ENCODE measurements around the gene BBS4. TPM values are rescaled to one million over a fixed set of nuclear protein-coding genes. Genes with fewer than 3 reads are reported as not detected.
"Not testable (repeated sequence)": the region's sequence is repeated elsewhere in the genome, so short reads cannot be mapped to it uniquely, and the experiment has no call there.

BBS4 gene
- total RNA-seq, 1 experiment from 2014 or later = 14.4 TPM

- no peak for DNase-seq (ENCODE audit: low read depth in 1 of 2, low spot score in 2 of 2)
- Histone ChIP-seq H3K27me3 (replicated peaks) (peaks cover 18% of the 10 kb centered on the region), H3K4me3 (no peak overlapping the region), H3K27ac (no peak overlapping the region), H3K36me3 (no peaks in the 10 kb centered on the region), H3K9me3 (replicated peaks) (no peaks in the 10 kb centered on the region), H3K4me1 (replicated peaks) (no peaks in the 10 kb centered on the region)
These were observed 14.5 kb upstream of the BBS4 start for GRCh38 chr15:72671525-72671924.

GRCh38 chr15:72676838-72677237 is 9.2 kb upstream of the BBS4 start:
- Histone ChIP-seq H3K4me1 (replicated peaks) (no peaks in the 10 kb centered on the region), H3K9me3 (replicated peaks) (no peaks in the 10 kb centered on the region), H3K27me3 (replicated peaks) (peaks cover 29% of the 10 kb centered on the region), H3K4me3 (no peak overlapping the region), H3K27ac (no peak overlapping the region), H3K36me3 (no peaks in the 10 kb centered on the region)
- DNase-seq (ENCODE audit: low read depth in 1 of 2, low spot score in 2 of 2) = no peak

GRCh38 chr15:72680931-72681330 is 5.1 kb upstream of the BBS4 start:
- Histone ChIP-seq H3K27me3 (replicated peaks) (peaks cover 13% of the 10 kb centered on the region), H3K9me3 (replicated peaks) (no peaks in the 10 kb centered on the region), H3K4me3 (no peak overlapping the region), H3K36me3 (no peaks in the 10 kb centered on the region), H3K27ac (no peak overlapping the region), H3K4me1 (replicated peaks) (peaks cover 5% of the 10 kb centered on the region)
- no peak for DNase-seq (ENCODE audit: low read depth in 1 of 2, low spot score in 2 of 2)

- no peak overlapping the region for H3K4me3 ChIP-seq
- no peak for DNase-seq (ENCODE audit: low read depth in 1 of 2, low spot score in 2 of 2)
- H3K27ac ChIP-seq = no peak overlapping the region
- H3K4me1 ChIP-seq (replicated peaks) = peaks cover 5% of the 10 kb centered on the region
- peaks cover 13% of the 10 kb centered on the region for H3K27me3 ChIP-seq (replicated peaks)
- H3K36me3 ChIP-seq = no peaks in the 10 kb centered on the region
- no peaks in the 10 kb centered on the region for H3K9me3 ChIP-seq (replicated peaks)
These were observed 3.2 kb upstream of the BBS4 start for GRCh38 chr15:72682772-72683171.

GRCh38 chr15:72685301-72685924 is 594 bp upstream of the BBS4 start:
- peaks cover 5% of the 10 kb centered on the region for H3K4me1 ChIP-seq (replicated peaks)
- no peaks in the 10 kb centered on the region for H3K9me3 ChIP-seq (replicated peaks)
- H3K27ac ChIP-seq = peak overlapping the region; percentile 75
- H3K27me3 ChIP-seq (replicated peaks) = no peaks in the 10 kb centered on the region; the same call in 1 of the 2 replicates
- H3K36me3 ChIP-seq = no peaks in the 10 kb centered on the region
- DNase-seq (ENCODE audit: low read depth in 1 of 2, low spot score in 2 of 2) = no peak
- peak overlapping the region; percentile 46 for H3K4me3 ChIP-seq

GRCh38 chr15:72688697-72689096 is 2.7 kb downstream of the BBS4 start:
- Histone ChIP-seq H3K9me3 (replicated peaks) (no peaks in the 10 kb centered on the region), H3K27ac (no peak overlapping the region), H3K4me3 (no peak overlapping the region), H3K36me3 (no peaks in the 10 kb centered on the region), H3K27me3 (replicated peaks) (no peaks in the 10 kb centered on the region), H3K4me1 (replicated peaks) (peaks cover 5% of the 10 kb centered on the region)
- no peak for DNase-seq (ENCODE audit: low read depth in 1 of 2, low spot score in 2 of 2)

- no peak overlapping the region for H3K27ac ChIP-seq
- no peaks in the 10 kb centered on the region for H3K36me3 ChIP-seq
- DNase-seq (ENCODE audit: low read depth in 1 of 2, low spot score in 2 of 2) = no peak
- H3K4me1 ChIP-seq (replicated peaks) = no peaks in the 10 kb centered on the region
- no peaks in the 10 kb centered on the region for H3K9me3 ChIP-seq (replicated peaks)
- no peak overlapping the region for H3K4me3 ChIP-seq
- no peaks in the 10 kb centered on the region for H3K27me3 ChIP-seq (replicated peaks)
These were observed 4.9 kb downstream of the BBS4 start for GRCh38 chr15:72690938-72691337.

GRCh38 chr15:72698938-72699337 is 12.9 kb downstream of the BBS4 start:
- Histone ChIP-seq H3K27ac (no peak overlapping the region), H3K36me3 (no peaks in the 10 kb centered on the region), H3K4me1 (replicated peaks) (no peaks in the 10 kb centered on the region), H3K9me3 (replicated peaks) (no peaks in the 10 kb centered on the region), H3K4me3 (no peak overlapping the region), H3K27me3 (replicated peaks) (no peaks in the 10 kb centered on the region)
- no peak for DNase-seq (ENCODE audit: low read depth in 1 of 2, low spot score in 2 of 2)

GRCh38 chr15:72700076-72700475 is 14.1 kb downstream of the BBS4 start:
- DNase-seq (ENCODE audit: low read depth in 1 of 2, low spot score in 2 of 2) = no peak
- H3K9me3 ChIP-seq (replicated peaks) = no peaks in the 10 kb centered on the region
- no peaks in the 10 kb centered on the region for H3K27me3 ChIP-seq (replicated peaks)
- no peak overlapping the region for H3K27ac ChIP-seq
- no peak overlapping the region for H3K4me3 ChIP-seq
- H3K36me3 ChIP-seq = no peaks in the 10 kb centered on the region
- H3K4me1 ChIP-seq (replicated peaks) = no peaks in the 10 kb centered on the region

- no peaks in the 10 kb centered on the region for H3K9me3 ChIP-seq (replicated peaks)
- H3K27me3 ChIP-seq (replicated peaks) = no peaks in the 10 kb centered on the region
- H3K4me3 ChIP-seq = no peak overlapping the region
- peaks cover 3% of the 10 kb centered on the region; the same call in 1 of the 2 replicates for H3K4me1 ChIP-seq (replicated peaks)
- DNase-seq (ENCODE audit: low read depth in 1 of 2, low spot score in 2 of 2) = no peak
- no peaks in the 10 kb centered on the region for H3K36me3 ChIP-seq
- no peak overlapping the region for H3K27ac ChIP-seq
These were observed 20.3 kb downstream of the BBS4 start for GRCh38 chr15:72706266-72706665.

GRCh38 chr15:72708551-72709303 is 22.7 kb downstream of the BBS4 start:
- not testable (repeated sequence) for H3K36me3 ChIP-seq; H3K27ac ChIP-seq; H3K27me3 ChIP-seq (replicated peaks); H3K4me3 ChIP-seq; DNase-seq (ENCODE audit: low read depth in 1 of 2, low spot score in 2 of 2); H3K9me3 ChIP-seq (replicated peaks); H3K4me1 ChIP-seq (replicated peaks)

GRCh38 chr15:72722071-72722696 is 36.2 kb downstream of the BBS4 start:
- H3K27ac ChIP-seq = no peak overlapping the region

GRCh38 chr15:72724028-72724427 is 38.0 kb downstream of the BBS4 start:
- H3K4me3 ChIP-seq = no peak overlapping the region
- no peak overlapping the region for H3K27ac ChIP-seq
- H3K9me3 ChIP-seq (replicated peaks) = no peaks in the 10 kb centered on the region
- no peak for DNase-seq (ENCODE audit: low read depth in 1 of 2, low spot score in 2 of 2)
- H3K36me3 ChIP-seq = no peaks in the 10 kb centered on the region
- no peaks in the 10 kb centered on the region for H3K27me3 ChIP-seq (replicated peaks)
- peaks cover 9% of the 10 kb centered on the region; the same call in 1 of the 2 replicates for H3K4me1 ChIP-seq (replicated peaks)

More at GRCh38 chr15:72722071-72722696, 36.2 kb downstream of the BBS4 start:
- Histone ChIP-seq H3K36me3 (no peaks in the 10 kb centered on the region; the same call in 1 of the 2 replicates), H3K4me1 (replicated peaks) (no peaks in the 10 kb centered on the region; the same call in 1 of the 2 replicates), H3K27me3 (replicated peaks) (no peaks in the 10 kb centered on the region), H3K9me3 (replicated peaks) (no peaks in the 10 kb centered on the region), H3K4me3 (no peak overlapping the region)
- DNase-seq (ENCODE audit: low read depth in 1 of 2, low spot score in 2 of 2) = peak; percentile 51 to 73

GRCh38 chr15:72725446-72725845 is 39.4 kb downstream of the BBS4 start:
- Histone ChIP-seq H3K9me3 (replicated peaks) (no peaks in the 10 kb centered on the region), H3K4me1 (replicated peaks) (peaks cover 9% of the 10 kb centered on the region; the same call in 1 of the 2 replicates), H3K36me3 (no peaks in the 10 kb centered on the region), H3K27ac (no peak overlapping the region), H3K27me3 (replicated peaks) (no peaks in the 10 kb centered on the region), H3K4me3 (no peak overlapping the region)
- no peak for DNase-seq (ENCODE audit: low read depth in 1 of 2, low spot score in 2 of 2)
